HL-60/S4 (cell line): ENCODE data around the gene RRAD.

Source experiments
- in situ Hi-C: fragments of 300-500 bp; cut with MboI; formaldehyde crosslinking; loops from 2 replicates; pipeline ENCODE4 v1.14.3; 2022; ENCODE audit warnings: low sequenced_read_pairs

The RRAD gene

GRCh38 chr16:66925322-66925840 is at the start of gene RRAD:
Gene RRAD (minus strand): TSS chr16:66925535. CDS start chr16:66925179, 356 bp downstream.
- in situ Hi-C loops: no loop called here

- in situ Hi-C loops: loop anchor here (25.0 kb wide), 1 partner anchor 487 kb away; no protein-coding TSS in a partner anchor
Observed at GRCh38 chr16:66974932-66975246, 49.6 kb upstream of the RRAD start.

- in situ Hi-C loops: loop anchor here (25.0 kb wide), 1 partner anchor 488 kb away; no protein-coding TSS in a partner anchor
Observed at GRCh38 chr16:66974156-66974931, 49.0 kb upstream of the RRAD start.

GRCh38 chr16:66973716-66974115 is 48.4 kb upstream of the RRAD start:
- in situ Hi-C loops: loop anchor here (25.0 kb wide), 1 partner anchor 489 kb away; no protein-coding TSS in a partner anchor

GRCh38 chr16:66972983-66973382 is 47.6 kb upstream of the RRAD start:
- in situ Hi-C loops: loop anchor here (25.0 kb wide), 1 partner anchor 489 kb away; no protein-coding TSS in a partner anchor

- in situ Hi-C loops: loop anchor here (25.0 kb wide), 1 partner anchor 491 kb away; no protein-coding TSS in a partner anchor
Observed at GRCh38 chr16:66970775-66971720, 45.7 kb upstream of the RRAD start.

- in situ Hi-C loops: loop anchor here (25.0 kb wide), 1 partner anchor 493 kb away; no protein-coding TSS in a partner anchor
Observed at GRCh38 chr16:66968847-66969246, 43.5 kb upstream of the RRAD start.

- in situ Hi-C loops: loop anchor here (25.0 kb wide), 1 partner anchor 498 kb away; no protein-coding TSS in a partner anchor
Observed at GRCh38 chr16:66964049-66964448, 38.7 kb upstream of the RRAD start.

GRCh38 chr16:66961914-66962313 is 36.6 kb upstream of the RRAD start:
- in situ Hi-C loops: loop anchor here (25.0 kb wide), 1 partner anchor 500 kb away; no protein-coding TSS in a partner anchor

- in situ Hi-C loops: loop anchor here (25.0 kb wide), 1 partner anchor 501 kb away; no protein-coding TSS in a partner anchor
Observed at GRCh38 chr16:66961065-66961744, 35.9 kb upstream of the RRAD start, which contains the start of gene CES3. Gene CES3 (plus strand): TSS chr16:66961266. CDS start chr16:66961308, 42 bp downstream.

GRCh38 chr16:66960270-66960669 is 34.9 kb upstream of the RRAD start:
- in situ Hi-C loops: loop anchor here (25.0 kb wide), 1 partner anchor 502 kb away; no protein-coding TSS in a partner anchor

GRCh38 chr16:66959704-66960161 is 34.4 kb upstream of the RRAD start:
- in situ Hi-C loops: loop anchor here (25.0 kb wide), 1 partner anchor 503 kb away; no protein-coding TSS in a partner anchor

- in situ Hi-C loops: loop anchor here (25.0 kb wide), 1 partner anchor 503 kb away; no protein-coding TSS in a partner anchor
Observed at GRCh38 chr16:66958857-66959703, 33.7 kb upstream of the RRAD start.

GRCh38 chr16:66956154-66956457 is 30.8 kb upstream of the RRAD start:
- in situ Hi-C loops: loop anchor here (25.0 kb wide), 1 partner anchor 506 kb away; no protein-coding TSS in a partner anchor

GRCh38 chr16:66955363-66956153 is 30.2 kb upstream of the RRAD start:
- in situ Hi-C loops: loop anchor here (25.0 kb wide), 1 partner anchor 507 kb away; no protein-coding TSS in a partner anchor

GRCh38 chr16:66954097-66954659 is 28.8 kb upstream of the RRAD start:
- in situ Hi-C loops: loop anchor here (25.0 kb wide), 1 partner anchor 508 kb away; no protein-coding TSS in a partner anchor

- in situ Hi-C loops: loop anchor here (25.0 kb wide), 1 partner anchor 509 kb away; no protein-coding TSS in a partner anchor
Observed at GRCh38 chr16:66953462-66954096, 28.2 kb upstream of the RRAD start.
